ENCODE measurements around the gene ZCCHC7. TPM values are rescaled to one million over a fixed set of nuclear protein-coding genes. Genes with fewer than 3 reads are reported as not detected.

The ZCCHC7 gene
- total RNA-seq, 1 experiment from 2014 or later = 31.2 TPM

- H3K79me2 ChIP-seq (ENCODE audit: insufficient read depth, low read length) = no peaks in the 10 kb centered on the region
- H3K4me1 ChIP-seq (ENCODE audit: control insufficient read depth in 1 of 2, insufficient read depth in 2 of 2, low read length in 2 of 2) = peaks cover 0 to 5% of the 10 kb centered on the region in 2 experiments; a peak in 1 of 4 replicates
- DNase-seq (ENCODE audit: low read depth, low spot score) (no peak), ATAC-seq (no peak)
- H4K20me1 ChIP-seq (ENCODE audit: insufficient read depth) = no peaks in the 10 kb centered on the region
- no peak overlapping the region for H3K9ac ChIP-seq (ENCODE audit: low read length)
- CTCF ChIA-PET = no interaction called here
- H3K27ac ChIP-seq (ENCODE audit: low read depth, low read length) = no peak overlapping the region
- no peak overlapping the region for H3K4me3 ChIP-seq (replicated peaks in 1 of 2; ENCODE audit: low read depth in 1 of 2, low read length in 2 of 2)
- intact Hi-C loops (cut with micrococcal nuclease) = no loop called here
- H3K36me3 ChIP-seq (ENCODE audit: control insufficient read depth in 1 of 2, insufficient read depth in 2 of 2, low read length in 2 of 2) = no peaks in the 10 kb centered on the region
- no peak overlapping the region for H2AFZ ChIP-seq (ENCODE audit: low read depth, low read length, poor library complexity, severe bottlenecking)
- H3K9me2 ChIP-seq (ENCODE audit: insufficient read depth) = no peaks in the 10 kb centered on the region
- H3K27me3 ChIP-seq (ENCODE audit: insufficient read depth, low read length) = no peaks in the 10 kb centered on the region
- TF ChIP-seq EZH2phosphoT487 (IDR thresholded peaks at IDR 0.05; ENCODE audit: borderline replicate concordance) = no peak
- no peak for TF ChIP-seq EGR1 (IDR thresholded peaks at IDR 0.05; ENCODE audit: low read depth)
- no peak for TF ChIP-seq SRF (IDR thresholded peaks at IDR 0.05; ENCODE audit: low read depth)
- TF ChIP-seq REST (IDR thresholded peaks at IDR 0.05; ENCODE audit: low read depth) = no peak
- no peak for TF ChIP-seq ZNF274 (IDR thresholded peaks at IDR 0.05; ENCODE audit: low read depth, low read length)
- no peak for TF ChIP-seq POLR2A (IDR thresholded peaks at IDR 0.05; ENCODE audit: borderline replicate concordance, extremely low read depth, insufficient read depth, insufficient read length)
- TF ChIP-seq JUND (IDR thresholded peaks at IDR 0.05) = no peak
- TF ChIP-seq, protein P1, sequence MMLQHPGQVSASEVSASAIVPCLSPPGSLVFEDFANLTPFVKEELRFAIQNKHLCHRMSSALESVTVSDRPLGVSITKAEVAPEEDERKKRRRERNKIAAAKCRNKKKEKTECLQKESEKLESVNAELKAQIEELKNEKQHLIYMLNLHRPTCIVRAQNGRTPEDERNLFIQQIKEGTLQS (IDR thresholded peaks at IDR 0.05) = no peak
- no peak for TF ChIP-seq TCF7L2 (IDR thresholded peaks at IDR 0.05; ENCODE audit: borderline replicate concordance, extremely low read depth, insufficient read depth, insufficient read length)
- TF ChIP-seq, protein P2, sequence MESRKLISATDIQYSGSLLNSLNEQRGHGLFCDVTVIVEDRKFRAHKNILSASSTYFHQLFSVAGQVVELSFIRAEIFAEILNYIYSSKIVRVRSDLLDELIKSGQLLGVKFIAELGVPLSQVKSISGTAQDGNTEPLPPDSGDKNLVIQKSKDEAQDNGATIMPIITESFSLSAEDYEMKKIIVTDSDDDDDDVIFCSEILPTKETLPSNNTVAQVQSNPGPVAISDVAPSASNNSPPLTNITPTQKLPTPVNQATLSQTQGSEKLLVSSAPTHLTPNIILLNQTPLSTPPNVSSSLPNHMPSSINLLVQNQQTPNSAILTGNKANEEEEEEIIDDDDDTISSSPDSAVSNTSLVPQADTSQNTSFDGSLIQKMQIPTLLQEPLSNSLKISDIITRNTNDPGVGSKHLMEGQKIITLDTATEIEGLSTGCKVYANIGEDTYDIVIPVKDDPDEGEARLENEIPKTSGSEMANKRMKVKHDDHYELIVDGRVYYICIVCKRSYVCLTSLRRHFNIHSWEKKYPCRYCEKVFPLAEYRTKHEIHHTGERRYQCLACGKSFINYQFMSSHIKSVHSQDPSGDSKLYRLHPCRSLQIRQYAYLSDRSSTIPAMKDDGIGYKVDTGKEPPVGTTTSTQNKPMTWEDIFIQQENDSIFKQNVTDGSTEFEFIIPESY (IDR thresholded peaks at IDR 0.05; ENCODE audit: extremely low read depth, insufficient replicate concordance, low read length) = no peak
- TF ChIP-seq FOSL1 (IDR thresholded peaks at IDR 0.05; ENCODE audit: low read depth) = no peak
- TF ChIP-seq SP1 (IDR thresholded peaks at IDR 0.05; ENCODE audit: low read depth) = no peak
- no peak for TF ChIP-seq SIN3A (IDR thresholded peaks at IDR 0.05; ENCODE audit: low read depth)
- no peak for TF ChIP-seq ELF1 (IDR thresholded peaks at IDR 0.05; ENCODE audit: borderline replicate concordance, low read depth)
- TF ChIP-seq POLR2AphosphoS5 (IDR thresholded peaks at IDR 0.05; ENCODE audit: low read depth, low read length) = no peak
- no peak for TF ChIP-seq CEBPB (IDR thresholded peaks at IDR 0.05; ENCODE audit: low read depth)
- no peak for TF ChIP-seq ZFX (IDR thresholded peaks at IDR 0.05)
- TF ChIP-seq CTCF (IDR thresholded peaks at IDR 0.05 in 2 of 3, conservative IDR thresholded peaks at IDR 0.05 in 1 of 3; ENCODE audit: borderline replicate concordance in 1 of 3, insufficient read depth in 1 of 3, low read depth in 2 of 3, low read length in 2 of 3) = no peak
- TF ChIP-seq CBX3 (IDR thresholded peaks at IDR 0.05; ENCODE audit: low read depth) = no peak
- TF ChIP-seq EZH2 (IDR thresholded peaks at IDR 0.05) = no peak
- RAD21 ChIA-PET (ENCODE audit: low non-redundant PET in 1 of 2, low total read pairs in 2 of 2, uncharacterized antibody in 2 of 2, unreplicated experiment in 2 of 2) = no interaction called here
- POLR2A ChIA-PET = no interaction called here
- H3K9me3 ChIP-seq (ENCODE audit: control insufficient read depth in 1 of 2, insufficient read depth in 1 of 2, low read depth in 1 of 2, low read length in 2 of 2) = no peaks in the 10 kb centered on the region; a peak in 1 of 4 replicates
- H3K4me2 ChIP-seq (ENCODE audit: low read length) = no peak overlapping the region
- BruUV-seq (replicated peaks) = no TSS peak
Observed at GRCh38 chr9:37383876-37384746, 263.7 kb downstream of the ZCCHC7 start.

Measured in HCT116 (cell line).